Activated T-cell treated with anti-CD3 and anti-CD28 coated beads, Interleukin-2, amount 50 U/mL, for 4 hours (primary cell): ENCODE data around the gene POSTN. TPM values are rescaled to one million over a fixed set of nuclear protein-coding genes. Genes with fewer than 3 reads are reported as not detected.
"Not testable (repeated sequence)": the region's sequence is repeated elsewhere in the genome, so short reads cannot be mapped to it uniquely, and the experiment has no call there.

Source experiments
- ATAC-seq, 2 donors: fragments of 200-7000 bp; cut with Tn5 transposase; one replicate each; pipeline ENCODE4 v1.10.0; 2021
- DNase-seq: peaks from one replicate; pipeline ENCODE4 v3.0.0-alpha.2; 2020
- H3K27me3 Mint-ChIP-seq: one replicate; pipeline ENCODE4 v1.8.0; 2021; ENCODE audit warnings: low read depth, mixed read lengths
- H3K36me3 Mint-ChIP-seq: one replicate; pipeline ENCODE4 v1.8.0; 2022; ENCODE audit warnings: mixed read lengths; ENCODE audit not compliant: insufficient read depth
- H3K4me1 Mint-ChIP-seq: one replicate; pipeline ENCODE4 v1.8.0; 2021; ENCODE audit warnings: low read depth, mixed read lengths
- H3K4me3 Mint-ChIP-seq: one replicate; pipeline ENCODE4 v1.8.0; 2021; ENCODE audit warnings: mild to moderate bottlenecking, moderate library complexity, mixed read lengths
- H3K9me3 Mint-ChIP-seq: one replicate; pipeline ENCODE4 v1.8.0; 2021; ENCODE audit warnings: mixed read lengths
- total RNA-seq, 3 donors: library from RNA; stranded (reverse); gene quantifications; one replicate each; pipeline ENCODE4 v1.2.1, GENCODE V29; 2021

POSTN gene
- total RNA-seq, 3 donors from 2014 or later: 0.20 TPM; not detected in 2

GRCh38 chr13:37613236-37613635 is 14.7 kb upstream of the POSTN start:
- no peak for ATAC-seq
- H3K9me3 Mint-ChIP-seq: no peaks in the 10 kb centered on the region
- peaks cover 1% of the 10 kb centered on the region for H3K27me3 Mint-ChIP-seq
- H3K4me1 Mint-ChIP-seq: no peaks in the 10 kb centered on the region
- H3K36me3 Mint-ChIP-seq: no peaks in the 10 kb centered on the region
- no peak overlapping the region for H3K4me3 Mint-ChIP-seq
- DNase-seq: no peak

GRCh38 chr13:37608750-37609339 is 10.3 kb upstream of the POSTN start:
- Mint-ChIP-seq H3K9me3 (peaks cover 3% of the 10 kb centered on the region), H3K36me3 (no peaks in the 10 kb centered on the region), H3K4me3 (no peak overlapping the region), H3K27me3 (peaks cover 1% of the 10 kb centered on the region), H3K4me1 (no peaks in the 10 kb centered on the region)
- DNase-seq (no peak), ATAC-seq (no peak)

- H3K4me1 Mint-ChIP-seq: no peaks in the 10 kb centered on the region
- no peak overlapping the region for H3K4me3 Mint-ChIP-seq
- no peak for DNase-seq
- no peak for ATAC-seq
- no peaks in the 10 kb centered on the region for H3K36me3 Mint-ChIP-seq
- H3K9me3 Mint-ChIP-seq: peaks cover 3% of the 10 kb centered on the region
- no peaks in the 10 kb centered on the region for H3K27me3 Mint-ChIP-seq
Measured at GRCh38 chr13:37602733-37603381, 4.3 kb upstream of the POSTN start.

GRCh38 chr13:37601648-37602440 is 3.3 kb upstream of the POSTN start:
- H3K4me3 Mint-ChIP-seq: no peak overlapping the region
- no peak for ATAC-seq
- H3K36me3 Mint-ChIP-seq: no peaks in the 10 kb centered on the region
- no peak for DNase-seq
- H3K27me3 Mint-ChIP-seq: no peaks in the 10 kb centered on the region
- H3K9me3 Mint-ChIP-seq: peaks cover 3% of the 10 kb centered on the region
- no peaks in the 10 kb centered on the region for H3K4me1 Mint-ChIP-seq

GRCh38 chr13:37599519-37599918 is 951 bp upstream of the POSTN start:
- Mint-ChIP-seq H3K4me1 (no peaks in the 10 kb centered on the region), H3K36me3 (no peaks in the 10 kb centered on the region), H3K27me3 (no peaks in the 10 kb centered on the region), H3K9me3 (no peaks in the 10 kb centered on the region), H3K4me3 (no peak overlapping the region)
- no peak for DNase-seq
- ATAC-seq: no peak

GRCh38 chr13:37597477-37598025 is 1.0 kb downstream of the POSTN start:
- no peaks in the 10 kb centered on the region for H3K4me1 Mint-ChIP-seq
- no peak overlapping the region for H3K4me3 Mint-ChIP-seq
- ATAC-seq: no peak
- no peak for DNase-seq
- H3K27me3 Mint-ChIP-seq: no peaks in the 10 kb centered on the region
- no peaks in the 10 kb centered on the region for H3K36me3 Mint-ChIP-seq
- H3K9me3 Mint-ChIP-seq: no peaks in the 10 kb centered on the region

GRCh38 chr13:37596805-37597204 is 1.8 kb downstream of the POSTN start:
- Mint-ChIP-seq H3K36me3 (no peaks in the 10 kb centered on the region), H3K27me3 (no peaks in the 10 kb centered on the region), H3K4me1 (no peaks in the 10 kb centered on the region), H3K9me3 (no peaks in the 10 kb centered on the region), H3K4me3 (no peak overlapping the region)
- ATAC-seq (no peak), DNase-seq (no peak)

- H3K27me3 Mint-ChIP-seq: no peaks in the 10 kb centered on the region
- H3K9me3 Mint-ChIP-seq: no peaks in the 10 kb centered on the region
- no peak for ATAC-seq
- no peak for DNase-seq
- no peaks in the 10 kb centered on the region for H3K4me1 Mint-ChIP-seq
- no peak overlapping the region for H3K4me3 Mint-ChIP-seq
- no peaks in the 10 kb centered on the region for H3K36me3 Mint-ChIP-seq
Measured at GRCh38 chr13:37595162-37595561, 3.4 kb downstream of the POSTN start.

- H3K9me3 Mint-ChIP-seq: no peaks in the 10 kb centered on the region
- H3K27me3 Mint-ChIP-seq: no peaks in the 10 kb centered on the region
- no peaks in the 10 kb centered on the region for H3K4me1 Mint-ChIP-seq
- H3K4me3 Mint-ChIP-seq: no peak overlapping the region
- no peak for ATAC-seq
- no peaks in the 10 kb centered on the region for H3K36me3 Mint-ChIP-seq
- DNase-seq: no peak
Measured at GRCh38 chr13:37594550-37594949, 4.0 kb downstream of the POSTN start.

GRCh38 chr13:37589381-37589780 is 9.2 kb downstream of the POSTN start:
- not testable (repeated sequence) for ATAC-seq, H3K27me3 Mint-ChIP-seq, DNase-seq, H3K9me3 Mint-ChIP-seq, H3K36me3 Mint-ChIP-seq, H3K4me1 Mint-ChIP-seq, H3K4me3 Mint-ChIP-seq

GRCh38 chr13:37587236-37587635 is 11.3 kb downstream of the POSTN start:
- no peak overlapping the region for H3K4me3 Mint-ChIP-seq
- H3K9me3 Mint-ChIP-seq: no peaks in the 10 kb centered on the region
- H3K27me3 Mint-ChIP-seq: no peaks in the 10 kb centered on the region
- DNase-seq: no peak
- H3K36me3 Mint-ChIP-seq: no peaks in the 10 kb centered on the region
- no peak for ATAC-seq
- no peaks in the 10 kb centered on the region for H3K4me1 Mint-ChIP-seq

- H3K36me3 Mint-ChIP-seq: no peaks in the 10 kb centered on the region
- no peaks in the 10 kb centered on the region for H3K4me1 Mint-ChIP-seq
- no peak for ATAC-seq
- DNase-seq: no peak
- no peaks in the 10 kb centered on the region for H3K27me3 Mint-ChIP-seq
- H3K9me3 Mint-ChIP-seq: no peaks in the 10 kb centered on the region
- no peak overlapping the region for H3K4me3 Mint-ChIP-seq
Measured at GRCh38 chr13:37586164-37586563, 12.4 kb downstream of the POSTN start.

GRCh38 chr13:37585541-37585940 is 13.0 kb downstream of the POSTN start:
- H3K4me3 Mint-ChIP-seq: no peak overlapping the region
- no peaks in the 10 kb centered on the region for H3K36me3 Mint-ChIP-seq
- no peak for ATAC-seq
- H3K27me3 Mint-ChIP-seq: no peaks in the 10 kb centered on the region
- no peaks in the 10 kb centered on the region for H3K9me3 Mint-ChIP-seq
- no peaks in the 10 kb centered on the region for H3K4me1 Mint-ChIP-seq
- no peak for DNase-seq

GRCh38 chr13:37576601-37577000 is 22.0 kb downstream of the POSTN start:
- no peak for DNase-seq
- Mint-ChIP-seq H3K4me3 (no peak overlapping the region), H3K4me1 (no peaks in the 10 kb centered on the region), H3K27me3 (no peaks in the 10 kb centered on the region), H3K36me3 (no peaks in the 10 kb centered on the region), H3K9me3 (no peaks in the 10 kb centered on the region)
- ATAC-seq: no peak

GRCh38 chr13:37565425-37565824 is 33.1 kb downstream of the POSTN start:
- ATAC-seq: no peak
- Mint-ChIP-seq H3K27me3 (no peaks in the 10 kb centered on the region), H3K36me3 (no peaks in the 10 kb centered on the region), H3K4me1 (no peaks in the 10 kb centered on the region), H3K9me3 (peaks cover 3% of the 10 kb centered on the region), H3K4me3 (no peak overlapping the region)
- no peak for DNase-seq
